HG02763 (cell line): ENCODE results near the gene ZNF480.
"Not testable (repeated sequence)": the region's sequence is repeated elsewhere in the genome, so short reads cannot be mapped to it uniquely, and the experiment has no call there.

Experiments used
- ATAC-seq: cut with Tn5 transposase; IDR thresholded peaks from one replicate; pipeline ENCODE4 v1.9.1; 2021; ENCODE audit warnings: mild to moderate bottlenecking, moderate library complexity; ENCODE audit not compliant: unreplicated experiment

Gene ZNF480

DNA sequence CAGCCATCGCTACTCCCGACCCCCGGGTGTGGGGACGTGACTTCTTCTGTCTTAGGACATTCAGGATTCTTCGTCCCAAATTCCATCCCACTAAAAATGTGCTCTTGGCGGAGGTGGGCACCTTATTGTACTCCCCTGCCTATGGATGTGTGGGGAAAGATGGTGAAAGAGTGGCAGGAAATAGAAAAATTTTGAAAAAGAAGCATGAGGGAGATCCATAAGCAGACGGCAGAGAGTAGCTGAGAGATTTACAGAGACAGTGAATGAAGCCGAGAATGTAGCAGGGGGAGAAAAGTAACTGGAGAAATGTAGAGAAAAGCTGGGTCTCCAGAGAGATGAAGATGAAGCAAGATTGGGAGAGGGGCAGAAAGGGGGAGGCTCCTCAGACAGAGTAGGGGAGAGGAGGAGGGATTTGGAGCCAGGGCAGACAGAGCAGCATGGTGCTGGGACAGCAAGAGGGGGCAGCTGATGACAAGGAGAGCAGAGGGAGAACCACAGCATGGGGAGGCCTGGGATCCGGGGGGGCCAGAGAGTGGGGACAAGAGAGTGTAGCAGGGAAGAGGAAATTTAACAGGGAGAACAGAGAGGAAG is 39.9 kb downstream of the ZNF480 start:
- no peak for ATAC-seq

DNA sequence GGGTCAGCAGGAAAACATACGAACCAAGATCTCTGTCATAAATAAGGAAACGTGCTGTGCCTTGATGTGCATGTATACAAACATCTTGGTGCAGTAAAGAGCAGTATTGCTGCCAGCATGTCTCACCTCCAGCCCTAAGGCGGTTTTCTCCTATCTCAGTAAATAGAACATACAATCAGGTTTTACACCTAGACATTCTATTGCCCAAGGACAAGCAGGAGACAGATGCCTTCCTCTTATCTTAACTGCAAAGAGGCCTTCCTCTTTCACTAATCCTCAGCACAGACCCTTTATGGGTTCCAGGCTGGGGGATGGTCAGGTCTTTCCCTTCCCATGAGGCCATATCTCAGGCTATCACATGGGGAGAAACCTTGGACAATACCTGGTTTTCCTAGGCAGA is 42.1 kb downstream of the ZNF480 start:
- not testable (repeated sequence) for ATAC-seq

DNA sequence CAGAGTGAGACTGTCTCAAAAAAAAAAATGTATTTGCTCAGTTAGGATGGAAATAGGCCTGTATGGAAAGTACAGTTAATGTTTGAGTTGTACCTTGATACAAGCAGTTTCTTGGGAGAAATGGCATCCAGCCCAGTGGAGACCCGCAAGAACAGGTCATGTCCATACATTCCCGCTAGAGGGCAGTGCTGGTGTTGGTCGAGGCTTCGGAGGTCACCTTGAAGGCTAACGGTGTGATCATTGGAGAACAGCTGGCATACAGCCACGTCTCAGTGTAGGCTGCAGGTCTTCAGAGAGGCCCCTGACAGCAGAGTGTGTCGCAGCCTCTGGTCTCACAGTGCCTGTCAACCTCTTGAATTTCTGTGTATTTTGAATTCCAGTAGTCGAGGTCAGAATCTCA is 46.6 kb downstream of the ZNF480 start:
- ATAC-seq = no peak

DNA sequence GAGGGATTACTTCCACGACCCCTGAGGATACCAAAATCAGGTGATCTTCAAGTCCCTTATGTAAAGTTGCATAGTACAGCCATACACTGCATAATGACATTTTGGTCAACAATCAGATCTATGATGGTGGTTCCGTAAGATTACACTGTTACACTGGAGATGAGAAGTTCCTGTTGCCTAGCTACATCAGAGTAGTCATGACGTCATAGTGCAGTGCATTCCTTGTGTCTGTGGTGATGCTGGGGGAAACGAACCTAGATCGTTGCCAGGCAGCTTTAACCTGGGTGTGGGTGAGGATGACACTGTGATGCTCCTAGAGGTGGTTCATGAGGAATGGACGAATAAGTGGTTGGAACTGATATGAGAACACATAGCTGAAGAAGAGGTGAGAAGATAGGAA is 48.2 kb downstream of the ZNF480 start:
- no peak for ATAC-seq

DNA sequence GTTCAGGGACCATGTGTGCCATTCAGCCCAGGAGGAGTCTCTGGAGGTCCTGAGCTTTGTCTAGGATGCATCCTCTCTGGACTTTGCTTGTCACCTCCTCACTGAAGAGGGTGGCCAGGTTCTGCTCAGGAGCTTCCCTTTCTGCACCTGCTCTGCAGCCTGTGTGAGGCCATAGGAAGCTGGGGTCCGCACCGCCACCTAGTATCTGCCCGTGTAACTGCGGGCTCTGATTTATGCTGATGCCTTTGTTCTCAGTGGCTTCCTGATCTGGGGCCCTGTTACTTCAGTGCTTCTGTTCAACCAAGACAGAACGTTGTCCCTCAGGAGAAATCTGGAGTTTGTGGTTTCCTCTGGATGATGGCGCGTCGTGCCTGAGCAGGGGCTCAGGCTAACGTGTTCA is 54.5 kb downstream of the ZNF480 start:
- ATAC-seq = no peak

DNA sequence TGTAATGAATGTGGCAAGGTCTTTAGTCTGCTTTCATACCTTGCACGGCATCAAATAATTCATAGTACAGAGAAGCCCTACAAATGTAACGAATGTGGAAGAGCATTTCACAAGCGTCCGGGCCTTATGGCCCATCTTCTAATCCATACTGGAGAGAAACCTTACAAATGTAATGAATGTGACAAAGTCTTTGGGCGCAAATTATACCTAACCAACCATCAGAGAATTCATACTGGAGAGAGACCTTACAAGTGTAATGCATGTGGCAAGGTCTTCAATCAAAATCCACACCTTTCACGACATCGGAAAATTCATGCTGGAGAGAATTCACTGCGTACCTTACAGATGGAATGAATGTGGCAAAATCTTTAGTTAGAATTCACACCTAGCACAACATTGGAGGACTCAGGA is 69.5 kb downstream of the ZNF480 start:
- no peak for ATAC-seq

DNA sequence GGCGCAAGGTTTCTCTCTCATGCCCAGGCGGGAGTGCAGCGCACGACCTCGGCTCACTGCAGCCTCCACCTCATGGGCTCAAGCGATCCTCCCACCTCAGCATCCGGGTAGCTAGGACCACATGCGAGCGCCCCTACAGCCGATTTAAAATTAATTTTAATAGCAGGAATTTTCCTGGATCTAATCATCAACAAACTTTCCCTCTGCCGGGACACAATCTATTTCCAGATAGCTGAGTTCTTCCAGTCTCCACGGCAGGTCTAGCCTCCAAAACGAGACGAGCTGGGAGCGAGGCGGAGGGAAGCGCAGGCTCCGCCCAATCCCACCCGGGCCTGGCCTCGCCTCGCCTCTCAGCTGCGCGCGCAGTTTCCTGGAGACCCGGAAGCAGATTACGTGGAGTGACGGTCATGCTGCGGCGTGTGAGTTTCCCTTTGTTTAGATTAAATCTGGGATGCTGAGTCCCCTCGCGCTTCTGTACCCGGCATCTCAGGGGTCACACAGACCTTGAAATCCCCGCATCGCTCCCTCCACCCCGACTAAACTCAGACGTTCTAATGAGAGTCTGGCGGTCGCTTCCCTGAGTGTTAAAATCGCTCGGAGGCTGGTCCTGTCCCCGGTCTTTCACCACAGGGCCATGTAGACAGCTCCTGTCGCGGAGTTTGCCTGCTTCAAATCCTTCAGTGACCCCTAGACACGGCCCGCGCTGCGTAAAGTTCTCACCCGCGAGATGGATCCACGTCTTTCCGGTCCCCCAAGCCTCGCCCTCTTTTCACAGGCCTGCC is 72.8 kb downstream of the ZNF480 start, which contains the start of gene ZNF880:
ZNF880 (plus strand) TSS at position 365 of the 782 bp plus-strand sequence; CDS start at position 408, 43 bp downstream.
- ATAC-seq = no peak

DNA sequence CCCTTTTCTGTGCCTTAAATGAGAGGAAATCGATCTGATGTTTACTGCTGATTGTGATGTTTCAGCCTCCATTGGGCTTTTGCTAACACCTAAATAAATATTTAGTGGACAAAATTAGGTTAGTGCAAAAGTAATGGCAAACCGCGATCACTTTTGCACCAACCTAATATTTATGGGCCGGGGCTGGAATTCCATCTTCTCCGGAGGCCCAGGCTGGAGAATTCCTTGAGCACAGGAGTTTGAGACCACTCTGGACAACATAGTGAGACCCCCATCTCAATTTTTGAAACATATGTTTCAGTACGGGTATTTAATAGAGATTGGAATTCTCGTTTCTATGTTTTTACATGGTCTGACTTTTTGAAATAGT is 73.4 kb downstream of the ZNF480 start:
- no peak for ATAC-seq
